ENCODE data around the gene NDOR1.

NDOR1 gene

DNA sequence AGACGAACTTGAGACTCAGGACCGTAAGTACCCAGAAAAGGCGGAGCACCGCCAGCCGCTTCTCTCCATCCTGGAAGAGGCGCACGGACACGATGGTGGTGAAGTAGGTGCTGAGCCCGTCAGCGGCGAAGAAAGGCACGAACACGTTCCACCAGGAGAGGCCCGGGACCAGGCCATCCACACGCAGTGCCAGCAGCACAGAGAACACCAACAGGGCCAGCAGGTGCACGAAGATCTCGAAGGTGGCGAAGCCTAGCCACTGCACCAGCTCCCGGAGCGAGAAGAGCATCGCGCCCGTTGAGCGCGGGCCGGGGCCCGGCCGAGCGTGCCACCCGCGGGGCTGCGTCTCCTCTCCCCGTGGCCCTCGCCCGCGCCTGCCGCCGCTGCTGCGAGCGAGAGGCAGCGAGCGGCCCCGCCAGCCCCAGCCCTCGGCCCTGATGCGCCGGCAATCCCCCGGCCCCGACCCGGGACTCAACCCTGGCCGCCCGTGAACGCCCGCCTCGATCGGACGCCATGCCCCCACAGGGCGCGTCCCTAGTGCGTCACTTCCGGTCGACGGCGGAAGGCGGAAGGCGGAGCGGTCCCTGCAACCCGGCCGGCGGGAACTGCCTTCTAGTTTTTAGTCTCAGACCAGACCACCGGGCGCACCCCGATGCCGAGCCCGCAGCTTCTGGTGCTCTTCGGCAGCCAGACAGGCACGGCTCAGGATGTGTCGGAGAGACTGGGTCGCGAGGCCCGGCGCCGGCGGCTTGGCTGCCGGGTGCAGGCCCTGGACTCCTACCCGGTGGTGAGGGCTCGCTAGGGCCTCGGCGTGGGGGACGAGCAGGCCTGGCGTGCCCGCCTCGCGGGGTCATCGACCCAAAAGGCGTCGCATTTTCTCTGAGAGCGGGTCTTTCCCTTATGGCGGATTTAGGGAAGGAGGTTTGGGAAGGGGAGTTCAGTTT is at the start of gene NDOR1, which contains the start of gene TMEM203:
Gene NDOR1 (plus strand): TSS at position 575 of the 944 bp plus-strand sequence. CDS start 78 bp downstream, at position 653.
Gene TMEM203 (minus strand): TSS at position 523 of the 944 bp plus-strand sequence. CDS start 234 bp downstream, at position 289.
- peak; percentile 87 to 97 (median 93) for DNase-seq (ENCODE audit: low read depth in 3 of 3)

DNA sequence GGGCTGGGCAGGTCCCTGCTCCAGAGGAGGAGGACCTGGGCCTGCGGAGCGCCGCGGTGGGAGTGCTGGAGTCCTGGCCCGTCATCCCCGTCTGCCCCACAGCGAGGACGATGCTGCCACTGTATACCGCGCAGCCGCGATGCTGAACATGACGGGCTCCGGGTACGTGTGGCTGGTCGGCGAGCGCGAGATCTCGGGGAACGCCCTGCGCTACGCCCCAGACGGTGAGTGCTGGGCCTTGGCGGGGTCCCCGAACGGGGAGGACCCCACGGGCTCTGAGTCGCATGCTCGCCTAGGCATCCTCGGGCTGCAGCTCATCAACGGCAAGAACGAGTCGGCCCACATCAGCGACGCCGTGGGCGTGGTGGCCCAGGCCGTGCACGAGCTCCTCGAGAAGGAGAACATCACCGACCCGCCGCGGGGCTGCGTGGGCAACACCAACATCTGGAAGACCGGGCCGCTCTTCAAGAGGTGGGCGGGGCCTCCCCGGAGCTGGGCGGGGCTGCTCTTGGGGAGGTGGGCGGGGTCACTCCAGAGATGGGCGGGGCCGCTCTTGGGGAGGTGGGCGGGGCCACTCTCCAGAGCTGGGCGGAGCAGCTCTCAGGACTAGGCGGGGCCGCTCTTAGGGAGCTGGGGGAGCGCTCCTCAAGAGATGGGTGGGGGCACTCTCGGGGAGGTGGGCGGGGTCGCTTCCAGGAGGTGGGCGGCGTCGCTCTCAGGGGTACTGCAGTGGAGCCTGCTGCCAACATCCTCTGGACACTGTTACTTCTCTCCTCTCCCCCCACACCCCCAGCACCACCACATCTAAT is 48.7 kb upstream of the NDOR1 start:
- peak; percentile 47 to 52 (median 47) for DNase-seq (ENCODE audit: low read depth in 3 of 3)

DNA sequence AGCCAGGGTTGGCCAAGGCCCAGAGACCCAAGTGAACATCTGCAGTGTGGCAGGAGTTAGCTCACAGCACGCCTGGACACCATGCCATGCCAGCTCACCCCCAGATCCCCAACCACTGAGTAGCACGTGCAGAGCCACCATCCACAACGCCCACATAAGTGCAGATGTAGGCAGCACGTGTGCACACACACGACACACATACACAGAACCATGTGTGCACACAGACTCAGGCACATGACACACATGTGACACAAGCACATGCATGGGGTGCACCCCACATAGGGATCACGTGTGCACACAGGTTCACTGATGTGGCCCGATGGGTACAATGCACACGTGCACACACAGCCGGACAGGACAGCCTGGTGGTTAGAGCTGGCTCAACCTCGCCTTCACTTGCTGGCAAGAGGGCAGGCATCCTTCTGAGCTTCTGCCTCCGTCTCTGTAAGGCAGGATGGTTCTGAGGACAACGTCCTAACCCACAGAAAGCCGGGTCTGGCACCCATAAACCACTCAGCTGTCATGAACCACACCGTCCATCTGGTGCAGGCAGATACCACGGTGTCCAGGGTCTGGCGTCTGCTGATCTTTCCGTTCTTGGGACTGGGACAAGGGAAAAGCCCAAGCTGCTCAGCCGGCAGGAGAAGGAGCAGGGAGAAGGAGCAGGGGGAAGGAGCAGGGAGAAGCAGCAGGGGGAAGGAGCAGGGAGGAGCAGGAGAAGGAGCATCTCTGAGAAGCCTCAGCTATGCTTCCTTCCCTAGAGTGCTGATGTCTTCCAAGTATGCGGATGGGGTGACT is 47.7 kb upstream of the NDOR1 start:
- no peak for DNase-seq (ENCODE audit: low read depth in 3 of 3)

DNA sequence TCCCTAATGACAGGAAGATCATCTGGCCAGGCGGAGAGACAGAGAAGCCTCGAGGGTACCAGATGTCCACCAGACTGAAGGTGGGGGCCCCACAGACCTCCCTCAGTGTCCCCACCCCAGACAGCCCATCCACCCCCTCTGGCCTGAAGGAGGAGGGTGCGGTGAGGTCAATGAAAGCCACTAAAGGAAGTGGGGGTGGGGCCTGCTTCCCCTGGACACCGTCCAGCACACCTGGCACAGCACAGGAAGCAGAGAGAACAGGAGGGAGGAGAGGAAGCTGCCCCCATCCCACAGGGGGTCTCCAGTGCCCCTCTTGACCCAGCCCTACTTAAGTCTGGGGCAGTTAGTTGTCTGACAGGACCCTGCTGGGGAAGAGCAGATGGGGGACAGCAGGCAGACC is 46.9 kb upstream of the NDOR1 start:
- no peak for DNase-seq (ENCODE audit: low read depth in 3 of 3)

- no peak for DNase-seq (ENCODE audit: low read depth in 3 of 3)
Measured at GRCh38 chr9:137159105-137160053, 46.1 kb upstream of the NDOR1 start.

- no peak for DNase-seq (ENCODE audit: low read depth in 3 of 3)
Measured at GRCh38 chr9:137160054-137160425, 45.5 kb upstream of the NDOR1 start.

DNA sequence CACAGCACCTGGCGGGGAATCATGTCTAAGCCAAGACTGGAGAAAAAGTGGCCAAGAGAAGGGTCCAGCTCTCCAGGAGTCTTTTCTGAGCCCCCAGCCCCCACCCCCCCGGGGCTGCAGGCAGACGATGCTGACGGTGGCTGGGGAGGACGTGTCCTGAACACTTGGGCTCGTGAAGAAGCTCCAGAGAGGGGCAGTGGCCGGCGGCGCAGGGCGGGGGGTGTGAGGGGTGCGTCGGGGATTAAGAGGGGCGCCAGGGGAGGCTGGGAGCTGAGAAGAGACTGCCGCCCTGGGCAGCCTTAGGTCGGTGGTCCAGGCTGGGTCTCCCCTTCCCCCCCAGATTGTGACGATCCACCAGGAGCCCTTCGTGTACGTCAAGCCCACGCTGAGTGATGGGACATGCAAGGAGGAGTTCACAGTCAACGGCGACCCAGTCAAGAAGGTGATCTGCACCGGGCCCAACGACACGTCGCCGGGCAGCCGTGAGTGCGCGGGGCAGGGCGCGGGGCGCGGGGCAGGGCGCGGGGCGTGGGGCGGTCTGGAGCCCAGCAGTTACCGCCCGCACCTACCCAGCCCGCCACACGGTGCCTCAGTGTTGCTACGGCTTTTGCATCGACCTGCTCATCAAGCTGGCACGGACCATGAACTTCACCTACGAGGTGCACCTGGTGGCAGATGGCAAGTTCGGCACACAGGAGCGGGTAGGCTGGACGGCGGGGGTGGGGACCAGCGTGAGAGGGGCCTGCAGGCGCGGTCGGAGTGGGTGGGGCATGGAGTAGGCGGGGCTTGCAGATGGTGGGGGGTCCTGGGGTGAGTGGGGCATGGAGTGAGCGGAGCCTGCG is 44.6 kb upstream of the NDOR1 start:
- no peak for DNase-seq (ENCODE audit: low read depth in 3 of 3)

GRCh38 chr9:137161558-137162486 is 43.7 kb upstream of the NDOR1 start:
- no peak for DNase-seq (ENCODE audit: low read depth in 3 of 3)

DNA sequence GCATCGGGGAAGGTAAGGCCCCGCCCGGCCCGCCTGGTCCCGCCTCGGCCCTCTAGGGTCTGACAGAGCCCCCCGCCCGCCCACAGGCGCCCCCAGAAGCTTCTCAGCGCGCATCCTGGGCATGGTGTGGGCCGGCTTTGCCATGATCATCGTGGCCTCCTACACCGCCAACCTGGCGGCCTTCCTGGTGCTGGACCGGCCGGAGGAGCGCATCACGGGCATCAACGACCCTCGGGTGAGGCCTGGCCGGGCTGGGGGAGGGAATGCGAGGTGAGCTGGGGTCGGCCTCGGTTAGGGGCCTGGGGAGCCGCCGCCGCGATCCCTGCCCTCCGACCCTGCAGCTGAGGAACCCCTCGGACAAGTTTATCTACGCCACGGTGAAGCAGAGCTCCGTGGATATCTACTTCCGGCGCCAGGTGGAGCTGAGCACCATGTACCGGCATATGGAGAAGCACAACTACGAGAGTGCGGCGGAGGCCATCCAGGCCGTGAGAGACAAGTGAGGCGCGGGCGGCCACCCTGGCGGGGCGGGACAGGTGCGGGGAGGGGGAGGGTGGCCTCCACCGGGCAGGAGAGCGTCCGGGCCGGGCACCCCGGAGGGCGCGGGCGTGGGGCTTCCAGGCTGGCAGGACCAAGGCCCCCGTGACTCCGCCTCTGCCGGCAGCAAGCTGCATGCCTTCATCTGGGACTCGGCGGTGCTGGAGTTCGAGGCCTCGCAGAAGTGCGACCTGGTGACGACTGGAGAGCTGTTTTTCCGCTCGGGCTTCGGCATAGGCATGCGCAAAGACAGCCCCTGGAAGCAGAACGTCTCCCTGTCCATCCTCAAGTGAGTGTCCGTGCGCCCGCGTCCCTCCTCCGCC is 42.8 kb upstream of the NDOR1 start:
- no peak for DNase-seq (ENCODE audit: low read depth in 3 of 3)

- DNase-seq (ENCODE audit: low read depth in 3 of 3), result no peak
Measured at GRCh38 chr9:137163365-137163715, 42.2 kb upstream of the NDOR1 start.

GRCh38 chr9:137163805-137164204 is 41.7 kb upstream of the NDOR1 start:
- DNase-seq (ENCODE audit: low read depth in 3 of 3), result no peak

GRCh38 chr9:137164370-137165249 is 40.9 kb upstream of the NDOR1 start:
- no peak for DNase-seq (ENCODE audit: low read depth in 3 of 3)

GRCh38 chr9:137165250-137165836 is 40.2 kb upstream of the NDOR1 start:
- no peak for DNase-seq (ENCODE audit: low read depth in 3 of 3)

DNA sequence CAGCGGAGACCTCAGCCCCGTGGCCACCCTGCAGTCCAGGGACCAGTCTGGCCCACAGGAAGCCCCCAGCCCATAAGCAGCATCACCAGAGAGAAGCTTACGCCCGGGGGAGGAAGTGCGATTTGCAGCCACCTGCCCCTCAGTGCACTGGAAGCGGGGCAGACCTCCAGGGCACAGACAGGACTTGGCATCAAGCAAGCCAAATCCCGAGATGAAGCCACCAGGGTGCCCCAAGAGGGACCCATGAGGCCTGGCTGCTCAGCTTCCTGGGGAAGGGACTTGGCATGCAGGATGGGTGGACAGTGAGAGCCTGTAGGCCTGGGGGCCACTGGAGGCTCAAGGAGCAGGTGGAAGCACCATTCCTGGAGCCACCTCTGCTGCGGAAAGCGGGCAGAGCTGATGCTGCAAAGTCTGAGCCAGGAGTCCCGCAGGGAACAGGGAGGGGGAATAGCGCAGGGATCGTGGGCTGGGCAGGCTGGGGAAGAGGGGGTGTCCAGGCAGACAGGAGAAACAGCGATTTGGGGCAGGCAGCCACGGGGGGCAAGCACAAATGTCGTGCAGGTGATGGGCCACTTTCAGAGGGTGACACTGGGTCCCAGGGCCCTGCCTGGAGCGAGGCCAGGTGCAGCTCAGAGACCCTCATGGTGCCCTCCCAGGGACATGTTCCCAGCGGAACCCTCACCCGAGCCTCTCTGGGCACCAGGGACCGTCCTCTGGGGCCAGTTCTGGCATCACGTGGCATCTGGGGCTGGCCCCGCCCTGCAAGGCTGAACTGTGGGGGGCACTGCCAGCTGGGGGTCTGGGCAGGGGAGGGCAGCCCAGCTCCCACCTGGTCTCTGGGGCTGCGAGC is 38.9 kb upstream of the NDOR1 start:
- no peak for DNase-seq (ENCODE audit: low read depth in 3 of 3)

DNA sequence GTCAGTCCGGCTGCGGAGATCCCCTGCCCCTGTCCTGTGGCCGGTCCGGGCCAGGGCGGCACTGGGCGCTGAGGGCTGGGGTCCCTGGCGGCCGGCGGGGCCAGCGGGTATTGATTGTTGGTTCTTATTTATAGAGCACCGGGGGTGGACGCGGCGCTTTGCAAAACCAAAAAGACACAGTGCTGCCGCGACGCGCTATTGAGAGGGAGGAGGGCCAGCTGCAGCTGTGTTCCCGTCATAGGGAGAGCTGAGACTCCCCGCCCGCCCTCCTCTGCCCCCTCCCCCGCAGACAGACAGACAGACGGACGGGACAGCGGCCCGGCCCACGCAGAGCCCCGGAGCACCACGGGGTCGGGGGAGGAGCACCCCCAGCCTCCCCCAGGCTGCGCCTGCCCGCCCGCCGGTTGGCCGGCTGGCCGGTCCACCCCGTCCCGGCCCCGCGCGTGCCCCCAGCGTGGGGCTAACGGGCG is 38.2 kb upstream of the NDOR1 start:
- no peak for DNase-seq (ENCODE audit: low read depth in 3 of 3)
